Ishikawa (cell line): ENCODE data around the gene UNC5C.
A peak's percentile ranks its signal among the peaks of the same experiment; 100 is the strongest.

ENCODE experiments used
- CEBPB ChIP-seq: IDR thresholded peaks from 2 replicates; pipeline ENCODE4 v1.6.1; 2012
- CREB1 ChIP-seq: IDR thresholded peaks from 2 replicates; pipeline ENCODE4 v1.6.1; 2012; ENCODE audit warnings: low read depth
- EGR1 ChIP-seq: IDR thresholded peaks from 2 replicates; pipeline ENCODE4 v1.6.1; 2012
- EP300 ChIP-seq: IDR thresholded peaks from 2 replicates; pipeline ENCODE4 v1.6.1; 2012; ENCODE audit warnings: borderline replicate concordance
- FOXM1 ChIP-seq: IDR thresholded peaks from 2 replicates; pipeline ENCODE4 v1.6.1; 2012; ENCODE audit warnings: low read depth, borderline replicate concordance
- MAX ChIP-seq: IDR thresholded peaks from 2 replicates; pipeline ENCODE4 v1.6.1; 2012
- NFIC ChIP-seq: IDR thresholded peaks from 2 replicates; pipeline ENCODE4 v1.6.1; 2012
- RAD21 ChIP-seq: IDR thresholded peaks from 2 replicates; pipeline ENCODE4 v1.6.1; 2012; ENCODE audit warnings: low read depth
- REST ChIP-seq: IDR thresholded peaks from 2 replicates; pipeline ENCODE4 v1.6.1; 2012; ENCODE audit warnings: low read depth, mild to moderate bottlenecking
- TAF1 ChIP-seq: IDR thresholded peaks from 2 replicates; pipeline ENCODE4 v1.6.1; 2012; ENCODE audit warnings: low read depth, mild to moderate bottlenecking
- TCF12 ChIP-seq: IDR thresholded peaks from 2 replicates; pipeline ENCODE4 v1.6.1; 2012; ENCODE audit warnings: low read depth
- TEAD4 ChIP-seq: IDR thresholded peaks from 2 replicates; pipeline ENCODE4 v1.6.1; 2012
- USF1 ChIP-seq: IDR thresholded peaks from 2 replicates; pipeline ENCODE4 v1.6.1; 2012
- YY1 ChIP-seq: IDR thresholded peaks from 2 replicates; pipeline ENCODE4 v1.6.1; 2012; ENCODE audit warnings: low read depth
- ZBTB7A ChIP-seq: IDR thresholded peaks from 2 replicates; pipeline ENCODE4 v1.6.1; 2012; ENCODE audit warnings: low read depth

Gene UNC5C

GRCh38 chr4:95318483-95318882 is 230.3 kb downstream of the UNC5C start:
- no peak for TF ChIP-seq NFIC
- TF ChIP-seq ZBTB7A, result no peak
- TF ChIP-seq MAX, result no peak
- TF ChIP-seq TCF12, result no peak
- no peak for TF ChIP-seq YY1
- TF ChIP-seq TEAD4, result no peak
- TF ChIP-seq USF1, result no peak
- TF ChIP-seq TAF1, result no peak
- no peak for TF ChIP-seq CREB1
- TF ChIP-seq CEBPB, result no peak
- no peak for TF ChIP-seq EGR1

- TF ChIP-seq RAD21 (no peak), TAF1 (no peak), CREB1 (no peak), REST (no peak), YY1 (no peak), MAX (no peak), TEAD4 (no peak), NFIC (no peak)
Observed at GRCh38 chr4:95318044-95318443, 230.7 kb downstream of the UNC5C start.

- no peak for TF ChIP-seq MAX
- no peak for TF ChIP-seq ZBTB7A
- TF ChIP-seq EGR1, result no peak
- TF ChIP-seq CEBPB, result no peak
- TF ChIP-seq EP300, result no peak
- TF ChIP-seq NFIC, result no peak
- no peak for TF ChIP-seq TAF1
- TF ChIP-seq RAD21, result no peak
- TF ChIP-seq CREB1, result no peak
- TF ChIP-seq USF1, result no peak
- no peak for TF ChIP-seq FOXM1
- TF ChIP-seq TCF12, result no peak
Observed at GRCh38 chr4:95317085-95317793, 231.5 kb downstream of the UNC5C start.

- no peak for TF ChIP-seq TEAD4
- TF ChIP-seq EGR1, result no peak
- no peak for TF ChIP-seq EP300
- TF ChIP-seq REST, result no peak
- no peak for TF ChIP-seq YY1
Observed at GRCh38 chr4:95314573-95314972, 234.2 kb downstream of the UNC5C start.

GRCh38 chr4:95304898-95305297 is 243.9 kb downstream of the UNC5C start:
- 0 out of 2 replicates have a peak, but pooled peaks have one; percentile 22 for TF ChIP-seq YY1
- no peak for TF ChIP-seq CEBPB
- TF ChIP-seq MAX, result peak; percentile 15; the same call in 1 of the 2 replicates
- peak; percentile 81 for TF ChIP-seq EP300
- TF ChIP-seq CREB1, result no peak
- TF ChIP-seq FOXM1, result peak; percentile 54; the same call in 1 of the 2 replicates
- TF ChIP-seq EGR1, result no peak
- no peak for TF ChIP-seq USF1
- peak; percentile 94 for TF ChIP-seq TEAD4
- TF ChIP-seq NFIC, result peak; percentile 74
- peak; percentile 86 for TF ChIP-seq TCF12
- no peak for TF ChIP-seq ZBTB7A
- TF ChIP-seq TAF1, result no peak
- no peak for TF ChIP-seq REST
- TF ChIP-seq RAD21, result no peak
